RWPE2 (cell line): ENCODE measurements around the gene ATIC.
A peak's percentile ranks its signal among the peaks of the same experiment; 100 is the strongest.

Source experiments
- ATAC-seq: fragments of 200-7000 bp; cut with Tn5 transposase; 3 replicates; pipeline ENCODE4 v1.9.1; 2021; ENCODE audit warnings: low read depth
- DNase-seq: peaks from one replicate; pipeline ENCODE4 v3.0.0-alpha.2; 2020; ENCODE audit warnings: low spot score
- H3K27ac ChIP-seq: fragments of 450-650 bp; 2 replicates; pipeline ENCODE4 v1.5.1; 2017; ENCODE audit warnings: mild to moderate bottlenecking; ENCODE audit not compliant: poor library complexity, severe bottlenecking
- H3K27me3 ChIP-seq: fragments of 250-450 bp; sonication (Bioruptor Pico); 2 replicates; pipeline ENCODE4 v1.5.1; 2021; ENCODE audit warnings: mild to moderate bottlenecking, moderate library complexity; ENCODE audit not compliant: insufficient read depth, poor library complexity, severe bottlenecking
- H3K36me3 ChIP-seq: fragments of 250-450 bp; sonication (Bioruptor Pico); 2 replicates; pipeline ENCODE4 v1.5.1; 2020; ENCODE audit warnings: low read depth, mild to moderate bottlenecking, moderate library complexity
- H3K4me1 ChIP-seq: fragments of 250-450 bp; sonication (Bioruptor Pico); 2 replicates; pipeline ENCODE4 v1.5.1; 2021; ENCODE audit warnings: mild to moderate bottlenecking, moderate library complexity; ENCODE audit not compliant: insufficient read depth, poor library complexity, severe bottlenecking
- H3K4me3 ChIP-seq: fragments of 250-450 bp; sonication (Bioruptor Pico); 2 replicates; pipeline ENCODE4 v1.5.1; 2021; ENCODE audit warnings: mild to moderate bottlenecking, moderate library complexity; ENCODE audit not compliant: severe bottlenecking
- H3K9me3 ChIP-seq: fragments of 250-450 bp; sonication (Bioruptor Pico); 2 replicates; pipeline ENCODE4 v1.5.1; 2021; ENCODE audit warnings: mild to moderate bottlenecking, moderate library complexity; ENCODE audit not compliant: severe bottlenecking
- TF ChIP-seq, protein P1 (sequence below): fragments of 450-650 bp; IDR thresholded peaks from one replicate; pipeline ENCODE4 v1.5.1; 2017; ENCODE audit warnings: mild to moderate bottlenecking, moderate library complexity; ENCODE audit not compliant: poor library complexity, severe bottlenecking

ATIC gene

DNA sequence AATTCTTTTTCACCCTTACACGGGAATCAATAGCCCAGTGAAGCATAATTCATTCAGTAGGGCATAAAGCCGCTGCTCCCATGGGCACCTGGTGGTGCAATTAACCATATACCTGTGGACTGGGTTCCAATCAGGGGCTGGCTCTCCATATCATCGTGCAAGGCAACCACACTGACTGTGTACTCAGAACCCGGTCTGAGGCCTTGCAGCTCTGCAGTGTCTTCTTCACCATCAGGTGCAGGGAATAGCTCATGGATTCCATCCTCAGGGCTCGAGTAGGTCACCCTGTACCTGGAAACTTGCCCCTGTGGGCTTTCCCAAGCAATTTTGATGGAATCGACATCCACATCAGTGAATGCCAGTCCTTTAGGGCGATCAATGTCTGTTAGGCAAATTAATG lies 68.8 kb downstream of the ATIC start:
- H3K27ac ChIP-seq = no peak overlapping the region
- peaks cover 99% of the 10 kb centered on the region for H3K36me3 ChIP-seq
- H3K4me1 ChIP-seq = no peaks in the 10 kb centered on the region
- ATAC-seq (peak; percentile 15; the same call in 1 of the 3 replicates), DNase-seq (no peak)
- H3K4me3 ChIP-seq = no peak overlapping the region
- TF ChIP-seq, protein P1, sequence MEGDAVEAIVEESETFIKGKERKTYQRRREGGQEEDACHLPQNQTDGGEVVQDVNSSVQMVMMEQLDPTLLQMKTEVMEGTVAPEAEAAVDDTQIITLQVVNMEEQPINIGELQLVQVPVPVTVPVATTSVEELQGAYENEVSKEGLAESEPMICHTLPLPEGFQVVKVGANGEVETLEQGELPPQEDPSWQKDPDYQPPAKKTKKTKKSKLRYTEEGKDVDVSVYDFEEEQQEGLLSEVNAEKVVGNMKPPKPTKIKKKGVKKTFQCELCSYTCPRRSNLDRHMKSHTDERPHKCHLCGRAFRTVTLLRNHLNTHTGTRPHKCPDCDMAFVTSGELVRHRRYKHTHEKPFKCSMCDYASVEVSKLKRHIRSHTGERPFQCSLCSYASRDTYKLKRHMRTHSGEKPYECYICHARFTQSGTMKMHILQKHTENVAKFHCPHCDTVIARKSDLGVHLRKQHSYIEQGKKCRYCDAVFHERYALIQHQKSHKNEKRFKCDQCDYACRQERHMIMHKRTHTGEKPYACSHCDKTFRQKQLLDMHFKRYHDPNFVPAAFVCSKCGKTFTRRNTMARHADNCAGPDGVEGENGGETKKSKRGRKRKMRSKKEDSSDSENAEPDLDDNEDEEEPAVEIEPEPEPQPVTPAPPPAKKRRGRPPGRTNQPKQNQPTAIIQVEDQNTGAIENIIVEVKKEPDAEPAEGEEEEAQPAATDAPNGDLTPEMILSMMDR = no peak
- H3K9me3 ChIP-seq = no peaks in the 10 kb centered on the region
- H3K27me3 ChIP-seq = no peaks in the 10 kb centered on the region

DNA sequence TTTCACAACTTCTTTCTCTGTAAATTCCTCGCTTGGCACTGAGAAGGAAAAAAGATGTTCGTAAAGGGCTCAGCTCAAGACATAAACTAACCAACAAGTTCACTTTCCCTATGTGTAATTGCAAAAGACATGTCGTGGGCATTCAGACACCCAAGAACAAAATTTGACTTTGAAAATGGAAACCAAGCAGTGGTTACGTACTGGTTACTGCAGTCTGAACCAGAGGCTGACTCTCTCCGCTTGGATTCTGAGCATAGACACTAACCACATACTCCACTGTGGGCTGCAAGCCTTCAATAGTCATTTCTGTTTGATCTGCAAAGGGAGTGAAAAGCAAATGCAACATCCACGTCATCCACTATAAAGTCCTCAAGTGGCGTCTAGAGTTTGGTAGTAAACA lies 70.2 kb downstream of the ATIC start:
- TF ChIP-seq, protein P1 = no peak
- ATAC-seq = no peak
- Histone ChIP-seq H3K4me1 (no peaks in the 10 kb centered on the region), H3K4me3 (no peak overlapping the region), H3K36me3 (peaks cover 99% of the 10 kb centered on the region), H3K27me3 (no peaks in the 10 kb centered on the region), H3K9me3 (no peaks in the 10 kb centered on the region), H3K27ac (no peak overlapping the region)
- DNase-seq = no peak

DNA sequence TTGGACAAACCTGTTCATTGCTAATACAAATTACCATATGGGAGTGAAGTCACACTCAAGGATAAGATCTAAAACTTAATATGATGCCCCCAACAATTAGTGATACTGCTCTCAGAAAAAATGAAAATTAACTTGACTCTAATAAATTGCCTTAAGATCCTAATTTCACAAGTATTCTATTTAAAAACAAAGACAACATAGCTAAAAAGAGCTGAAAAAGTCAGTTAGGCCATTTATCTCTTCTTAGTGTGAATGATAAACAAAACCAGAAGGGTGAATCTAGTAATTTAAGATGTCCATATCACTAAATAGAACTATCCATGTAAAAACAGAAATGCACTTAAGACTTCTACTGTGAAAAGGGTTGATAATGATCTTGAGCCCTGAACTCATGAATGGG lies 70.6 kb downstream of the ATIC start:
- ATAC-seq (no peak), DNase-seq (no peak)
- Histone ChIP-seq H3K27me3 (no peaks in the 10 kb centered on the region), H3K36me3 (peaks cover 99% of the 10 kb centered on the region), H3K9me3 (no peaks in the 10 kb centered on the region), H3K4me1 (no peaks in the 10 kb centered on the region), H3K27ac (no peak overlapping the region), H3K4me3 (no peak overlapping the region)
- TF ChIP-seq, protein P1 = no peak

DNA sequence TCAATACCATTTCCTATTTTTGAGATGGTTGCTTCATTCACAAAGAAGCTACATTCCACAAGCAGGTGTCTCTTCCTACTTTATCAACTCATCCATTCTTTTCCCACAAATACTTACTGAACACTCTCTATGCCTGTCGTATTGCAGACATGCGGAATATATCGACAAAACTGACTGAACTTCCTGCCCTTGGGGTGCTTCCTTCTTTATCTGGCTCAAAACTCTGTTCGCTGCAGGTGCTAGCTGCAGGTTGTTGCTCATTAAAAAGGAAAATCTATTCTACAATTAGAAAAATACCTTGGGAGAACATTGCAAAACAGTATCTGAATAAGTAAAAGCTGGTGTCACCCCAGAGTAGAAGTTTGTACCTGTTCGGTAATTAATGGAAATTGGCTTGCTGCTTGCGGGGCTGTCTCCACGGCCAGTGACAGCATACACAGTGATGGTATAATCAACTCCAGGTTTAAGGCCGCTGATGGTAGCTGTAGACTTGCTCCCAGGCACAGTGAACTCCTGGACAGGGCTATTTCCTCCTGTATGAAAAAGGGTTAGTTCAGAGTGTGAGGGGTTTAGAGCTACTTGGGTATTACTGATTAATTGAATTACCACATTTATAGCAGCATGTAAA lies 71.9 kb downstream of the ATIC start:
- no peaks in the 10 kb centered on the region for H3K4me1 ChIP-seq
- peaks cover 99% of the 10 kb centered on the region for H3K36me3 ChIP-seq
- no peak overlapping the region for H3K4me3 ChIP-seq
- ATAC-seq = no peak
- H3K9me3 ChIP-seq = no peaks in the 10 kb centered on the region
- H3K27me3 ChIP-seq = no peaks in the 10 kb centered on the region
- no peak overlapping the region for H3K27ac ChIP-seq
- TF ChIP-seq, protein P1 = no peak
- no peak for DNase-seq

DNA sequence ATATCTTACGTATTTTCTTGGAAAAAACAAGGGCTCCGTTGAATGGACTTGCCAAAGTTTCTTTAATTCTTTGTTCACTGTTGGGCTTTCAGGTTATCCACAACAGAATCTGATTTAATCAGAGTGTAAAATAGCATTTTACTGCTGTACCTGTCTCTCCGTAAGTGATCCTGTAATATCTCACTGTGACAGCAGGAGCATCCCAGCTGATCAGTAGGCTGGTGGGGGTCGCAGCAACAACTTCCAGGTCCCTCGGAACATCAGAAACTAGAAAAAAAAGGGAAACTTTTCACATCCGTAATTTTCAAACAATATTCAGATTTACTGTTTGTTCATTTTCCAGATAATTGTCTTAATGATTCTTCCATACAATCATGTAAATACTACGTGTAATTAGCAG lies 72.9 kb downstream of the ATIC start:
- no peak overlapping the region for H3K4me3 ChIP-seq
- no peak for ATAC-seq
- H3K36me3 ChIP-seq = peaks cover 99% of the 10 kb centered on the region

More for the DNA sequence above, 72.9 kb downstream of the ATIC start:
- Histone ChIP-seq H3K9me3 (no peaks in the 10 kb centered on the region), H3K27me3 (no peaks in the 10 kb centered on the region), H3K4me1 (no peaks in the 10 kb centered on the region), H3K27ac (no peak overlapping the region)
- TF ChIP-seq, protein P1 = no peak
- no peak for DNase-seq
